ENCODE measurements around the gene DNAH17.

The DNAH17 gene

GRCh38 chr17:78599419-78599818 lies 22.2 kb upstream of the DNAH17 start:
- Histone ChIP-seq H3K9me3 (ENCODE audit: severe bottlenecking) (no peaks in the 10 kb centered on the region), H3K27ac (ENCODE audit: poor library complexity, severe bottlenecking) (no peak overlapping the region), H3K4me3 (ENCODE audit: severe bottlenecking) (no peak overlapping the region), H3K36me3 (ENCODE audit: low read depth) (no peaks in the 10 kb centered on the region), H3K27me3 (ENCODE audit: insufficient read depth, poor library complexity, severe bottlenecking) (no peaks in the 10 kb centered on the region), H3K4me1 (ENCODE audit: insufficient read depth, poor library complexity, severe bottlenecking) (no peaks in the 10 kb centered on the region)
- DNase-seq (ENCODE audit: low spot score) (no peak), ATAC-seq (ENCODE audit: low read depth) (no peak)
- TF ChIP-seq, protein P1, sequence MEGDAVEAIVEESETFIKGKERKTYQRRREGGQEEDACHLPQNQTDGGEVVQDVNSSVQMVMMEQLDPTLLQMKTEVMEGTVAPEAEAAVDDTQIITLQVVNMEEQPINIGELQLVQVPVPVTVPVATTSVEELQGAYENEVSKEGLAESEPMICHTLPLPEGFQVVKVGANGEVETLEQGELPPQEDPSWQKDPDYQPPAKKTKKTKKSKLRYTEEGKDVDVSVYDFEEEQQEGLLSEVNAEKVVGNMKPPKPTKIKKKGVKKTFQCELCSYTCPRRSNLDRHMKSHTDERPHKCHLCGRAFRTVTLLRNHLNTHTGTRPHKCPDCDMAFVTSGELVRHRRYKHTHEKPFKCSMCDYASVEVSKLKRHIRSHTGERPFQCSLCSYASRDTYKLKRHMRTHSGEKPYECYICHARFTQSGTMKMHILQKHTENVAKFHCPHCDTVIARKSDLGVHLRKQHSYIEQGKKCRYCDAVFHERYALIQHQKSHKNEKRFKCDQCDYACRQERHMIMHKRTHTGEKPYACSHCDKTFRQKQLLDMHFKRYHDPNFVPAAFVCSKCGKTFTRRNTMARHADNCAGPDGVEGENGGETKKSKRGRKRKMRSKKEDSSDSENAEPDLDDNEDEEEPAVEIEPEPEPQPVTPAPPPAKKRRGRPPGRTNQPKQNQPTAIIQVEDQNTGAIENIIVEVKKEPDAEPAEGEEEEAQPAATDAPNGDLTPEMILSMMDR (IDR thresholded peaks at IDR 0.05; ENCODE audit: poor library complexity, severe bottlenecking) = no peak

GRCh38 chr17:78598013-78598471 lies 20.8 kb upstream of the DNAH17 start:
- H3K9me3 ChIP-seq (ENCODE audit: severe bottlenecking) = no peaks in the 10 kb centered on the region
- no peak overlapping the region for H3K4me3 ChIP-seq (ENCODE audit: severe bottlenecking)
- TF ChIP-seq, protein P1 (IDR thresholded peaks at IDR 0.05; ENCODE audit: poor library complexity, severe bottlenecking) = no peak
- DNase-seq (ENCODE audit: low spot score) (no peak), ATAC-seq (ENCODE audit: low read depth) (no peak)
- H3K36me3 ChIP-seq (ENCODE audit: low read depth) = no peaks in the 10 kb centered on the region
- H3K27ac ChIP-seq (ENCODE audit: poor library complexity, severe bottlenecking) = no peak overlapping the region
- H3K4me1 ChIP-seq (ENCODE audit: insufficient read depth, poor library complexity, severe bottlenecking) = peaks cover 3% of the 10 kb centered on the region
- no peaks in the 10 kb centered on the region for H3K27me3 ChIP-seq (ENCODE audit: insufficient read depth, poor library complexity, severe bottlenecking)

GRCh38 chr17:78596871-78597764 lies 19.9 kb upstream of the DNAH17 start:
- H3K27me3 ChIP-seq (ENCODE audit: insufficient read depth, poor library complexity, severe bottlenecking) = no peaks in the 10 kb centered on the region
- no peak overlapping the region for H3K27ac ChIP-seq (ENCODE audit: poor library complexity, severe bottlenecking)
- no peaks in the 10 kb centered on the region for H3K36me3 ChIP-seq (ENCODE audit: low read depth)
- H3K9me3 ChIP-seq (ENCODE audit: severe bottlenecking) = no peaks in the 10 kb centered on the region
- ATAC-seq (ENCODE audit: low read depth) = no peak
- peaks cover 9% of the 10 kb centered on the region for H3K4me1 ChIP-seq (ENCODE audit: insufficient read depth, poor library complexity, severe bottlenecking)
- no peak for DNase-seq (ENCODE audit: low spot score)
- no peak overlapping the region for H3K4me3 ChIP-seq (ENCODE audit: severe bottlenecking)
- TF ChIP-seq, protein P1 (IDR thresholded peaks at IDR 0.05; ENCODE audit: poor library complexity, severe bottlenecking) = no peak

- Histone ChIP-seq H3K27me3 (ENCODE audit: insufficient read depth, poor library complexity, severe bottlenecking) (no peaks in the 10 kb centered on the region), H3K4me3 (ENCODE audit: severe bottlenecking) (no peak overlapping the region), H3K27ac (ENCODE audit: poor library complexity, severe bottlenecking) (no peak overlapping the region), H3K9me3 (ENCODE audit: severe bottlenecking) (no peaks in the 10 kb centered on the region), H3K4me1 (ENCODE audit: insufficient read depth, poor library complexity, severe bottlenecking) (peaks cover 17% of the 10 kb centered on the region), H3K36me3 (ENCODE audit: low read depth) (no peaks in the 10 kb centered on the region)
- no peak for ATAC-seq (ENCODE audit: low read depth)
- DNase-seq (ENCODE audit: low spot score) = no peak
- TF ChIP-seq, protein P1 (IDR thresholded peaks at IDR 0.05; ENCODE audit: poor library complexity, severe bottlenecking) = no peak
Observed at GRCh38 chr17:78595135-78595810, 18.1 kb upstream of the DNAH17 start.

All from RWPE2 (cell line).